PFSK-1 (cell line): Measurements from ENCODE around the gene TEX19.

Source experiments
- FOXP2 ChIP-seq: optimal IDR thresholded peaks from 2 replicates; pipeline ENCODE3; 2011; ENCODE audit warnings: borderline replicate concordance, control low read depth, inconsistent platforms; ENCODE audit not compliant: insufficient read depth; ENCODE audit errors: extremely low read length, extremely low read depth
- POLR2AphosphoS5 ChIP-seq: IDR thresholded peaks from 2 replicates; pipeline ENCODE4 v1.6.1; 2012; ENCODE audit warnings: low read depth, mild to moderate bottlenecking, control low read depth, low read length, moderate library complexity
- SIN3A ChIP-seq: IDR thresholded peaks from 2 replicates; pipeline ENCODE4 v1.6.1; 2012; ENCODE audit warnings: mild to moderate bottlenecking, low read length, moderate library complexity, borderline replicate concordance; ENCODE audit not compliant: insufficient read depth
- TAF1 ChIP-seq: IDR thresholded peaks from 2 replicates; pipeline ENCODE4 v1.6.1; 2012; ENCODE audit warnings: low read length, control low read depth, borderline replicate concordance; ENCODE audit not compliant: insufficient read depth
- TF ChIP-seq, protein P1 (sequence below), 2 experiments: IDR thresholded peaks; 2 replicates each; pipeline versions ENCODE4 v1.6.1 to v1.8.0; 2011 to 2012; ENCODE audit warnings: low read depth in 2 of 2, low read length in 2 of 2, control low read depth in 1 of 2, inconsistent platforms in 1 of 2, mild to moderate bottlenecking in 1 of 2, moderate library complexity in 1 of 2; ENCODE audit not compliant: insufficient read depth in 1 of 2

TEX19 gene

DNA sequence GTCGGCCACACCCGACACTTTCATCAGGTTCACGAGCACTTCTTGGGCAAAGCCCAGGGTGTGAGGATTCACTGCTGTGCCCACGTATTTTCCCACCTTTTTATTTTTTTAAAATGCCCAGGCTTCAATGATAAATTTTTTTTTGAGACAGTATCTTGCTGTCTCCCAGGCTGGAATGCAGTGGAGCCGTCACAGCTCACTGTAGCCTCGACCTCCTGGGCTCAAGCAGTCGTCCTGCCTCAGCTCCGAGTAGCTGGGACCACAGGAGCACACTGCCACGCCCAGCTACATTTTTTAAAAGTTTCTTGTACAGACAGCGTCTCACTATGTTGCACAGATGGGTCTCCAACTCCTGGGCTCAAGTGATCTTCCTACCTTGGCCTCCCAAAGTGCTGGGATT lies 30.3 kb downstream of the TEX19 start:
- TF ChIP-seq, protein P1, sequence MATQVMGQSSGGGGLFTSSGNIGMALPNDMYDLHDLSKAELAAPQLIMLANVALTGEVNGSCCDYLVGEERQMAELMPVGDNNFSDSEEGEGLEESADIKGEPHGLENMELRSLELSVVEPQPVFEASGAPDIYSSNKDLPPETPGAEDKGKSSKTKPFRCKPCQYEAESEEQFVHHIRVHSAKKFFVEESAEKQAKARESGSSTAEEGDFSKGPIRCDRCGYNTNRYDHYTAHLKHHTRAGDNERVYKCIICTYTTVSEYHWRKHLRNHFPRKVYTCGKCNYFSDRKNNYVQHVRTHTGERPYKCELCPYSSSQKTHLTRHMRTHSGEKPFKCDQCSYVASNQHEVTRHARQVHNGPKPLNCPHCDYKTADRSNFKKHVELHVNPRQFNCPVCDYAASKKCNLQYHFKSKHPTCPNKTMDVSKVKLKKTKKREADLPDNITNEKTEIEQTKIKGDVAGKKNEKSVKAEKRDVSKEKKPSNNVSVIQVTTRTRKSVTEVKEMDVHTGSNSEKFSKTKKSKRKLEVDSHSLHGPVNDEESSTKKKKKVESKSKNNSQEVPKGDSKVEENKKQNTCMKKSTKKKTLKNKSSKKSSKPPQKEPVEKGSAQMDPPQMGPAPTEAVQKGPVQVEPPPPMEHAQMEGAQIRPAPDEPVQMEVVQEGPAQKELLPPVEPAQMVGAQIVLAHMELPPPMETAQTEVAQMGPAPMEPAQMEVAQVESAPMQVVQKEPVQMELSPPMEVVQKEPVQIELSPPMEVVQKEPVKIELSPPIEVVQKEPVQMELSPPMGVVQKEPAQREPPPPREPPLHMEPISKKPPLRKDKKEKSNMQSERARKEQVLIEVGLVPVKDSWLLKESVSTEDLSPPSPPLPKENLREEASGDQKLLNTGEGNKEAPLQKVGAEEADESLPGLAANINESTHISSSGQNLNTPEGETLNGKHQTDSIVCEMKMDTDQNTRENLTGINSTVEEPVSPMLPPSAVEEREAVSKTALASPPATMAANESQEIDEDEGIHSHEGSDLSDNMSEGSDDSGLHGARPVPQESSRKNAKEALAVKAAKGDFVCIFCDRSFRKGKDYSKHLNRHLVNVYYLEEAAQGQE (IDR thresholded peaks at IDR 0.05; ENCODE audit: insufficient read depth in 1 of 2, low read depth in 2 of 2, low read length in 2 of 2) = no peak
- TF ChIP-seq POLR2AphosphoS5 (no peak), FOXP2 (no peak), TAF1 (no peak), SIN3A (no peak)

DNA sequence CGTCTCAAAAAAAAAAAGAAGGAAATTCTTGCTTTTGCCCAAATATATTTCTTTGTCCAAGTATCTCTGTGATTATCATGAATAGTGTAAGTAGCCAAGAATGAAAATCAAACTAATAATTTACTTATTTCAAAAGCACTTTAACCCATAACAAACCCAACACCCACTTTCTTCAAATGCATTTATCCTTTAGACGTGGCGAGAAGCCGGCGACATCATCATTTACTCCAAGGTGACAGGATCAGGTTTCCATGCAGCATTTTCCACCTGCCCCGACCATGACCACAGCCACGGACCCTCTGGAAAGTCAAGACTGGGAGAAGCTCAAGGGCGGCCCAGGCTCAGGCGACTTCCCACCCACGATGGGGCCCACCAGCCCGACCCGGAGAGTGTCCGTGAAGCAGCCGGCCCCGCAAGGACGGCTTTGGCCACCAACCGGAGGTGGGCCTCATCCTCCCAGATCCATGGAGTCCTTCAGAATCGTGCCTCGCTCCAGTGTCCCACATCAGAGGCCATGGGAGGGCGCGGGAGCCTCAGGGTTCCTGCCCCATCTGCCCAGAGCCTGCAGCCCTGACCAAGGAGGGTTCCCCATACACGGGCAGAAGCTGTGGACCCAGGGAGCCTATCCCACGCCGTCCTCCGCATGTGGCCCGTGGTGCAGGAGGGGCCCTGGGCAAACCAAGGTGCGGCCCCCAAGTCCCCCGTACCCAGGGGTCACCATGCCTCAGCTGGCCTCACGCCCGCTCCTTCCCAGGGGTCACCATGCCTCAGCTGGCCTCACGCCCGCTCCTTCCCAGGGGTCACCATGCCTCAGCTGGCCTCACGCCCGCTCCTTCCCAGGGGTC lies 31.2 kb downstream of the TEX19 start:
- TF ChIP-seq SIN3A = no peak
- TF ChIP-seq POLR2AphosphoS5 = no peak
- TF ChIP-seq TAF1 = no peak
- TF ChIP-seq, protein P1 (IDR thresholded peaks at IDR 0.05; ENCODE audit: insufficient read depth in 1 of 2, low read depth in 2 of 2, low read length in 2 of 2) = no peak
- TF ChIP-seq FOXP2 = no peak

DNA sequence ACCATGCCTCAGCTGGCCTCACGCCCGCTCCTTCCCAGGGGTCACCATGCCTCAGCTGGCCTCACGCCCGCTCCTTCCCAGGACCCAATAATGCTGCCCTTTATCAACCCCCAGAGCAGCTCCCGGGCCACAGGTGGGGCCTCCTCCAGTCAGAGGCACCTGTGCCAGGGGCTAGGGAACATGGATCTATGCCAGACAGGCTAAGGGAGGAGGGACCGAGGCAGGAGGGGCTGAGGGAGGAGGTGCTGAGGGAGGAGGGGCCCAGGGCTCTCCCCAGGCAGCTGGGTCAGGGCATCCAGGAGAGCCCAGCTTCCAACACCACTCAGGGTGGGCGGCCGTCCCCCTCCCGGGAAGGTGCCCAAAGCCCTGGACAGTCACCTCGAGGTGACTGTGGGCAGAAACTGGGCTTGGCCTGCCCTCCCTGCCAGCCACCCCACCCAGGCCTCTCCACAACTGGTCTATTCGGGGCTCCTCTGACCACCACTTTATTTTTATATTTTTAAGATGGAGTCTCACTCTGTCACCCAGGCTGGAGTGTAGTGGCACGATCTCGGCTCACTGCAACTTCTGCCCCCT lies 31.9 kb downstream of the TEX19 start:
- TF ChIP-seq POLR2AphosphoS5 (no peak), SIN3A (no peak)
- TF ChIP-seq, protein P1 (IDR thresholded peaks at IDR 0.05; ENCODE audit: insufficient read depth in 1 of 2, low read depth in 2 of 2, low read length in 2 of 2) = no peak

DNA sequence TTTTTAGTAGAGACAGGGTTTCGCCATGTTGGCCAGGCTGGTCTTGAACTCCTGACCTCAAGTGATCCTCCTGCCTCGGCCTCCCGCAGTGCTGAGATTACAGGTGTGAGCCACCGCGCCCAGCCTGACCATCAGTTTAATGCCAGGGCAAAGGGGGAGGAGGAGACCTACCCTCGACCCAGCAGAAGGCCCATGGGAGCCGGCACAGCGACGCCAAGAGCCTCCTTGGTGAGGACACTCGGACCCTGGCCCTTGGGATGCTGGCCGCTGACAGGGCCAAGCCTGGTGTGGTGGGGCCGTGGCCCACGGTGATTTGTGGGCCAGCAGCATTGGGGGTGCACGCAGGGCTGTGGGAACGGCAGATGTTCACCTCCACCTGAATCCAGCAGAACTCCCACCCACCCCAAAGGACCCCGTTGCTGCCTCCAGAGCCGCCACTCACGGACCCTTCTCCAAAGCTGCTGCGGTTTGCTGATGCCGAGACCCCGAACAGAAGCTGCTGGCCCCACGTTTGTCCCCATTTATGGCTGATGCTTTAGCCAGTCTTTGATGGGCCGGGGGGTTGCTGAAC lies 32.5 kb downstream of the TEX19 start:
- TF ChIP-seq FOXP2 = no peak
- TF ChIP-seq POLR2AphosphoS5 = no peak
- no peak for TF ChIP-seq TAF1
- TF ChIP-seq, protein P1 (IDR thresholded peaks at IDR 0.05; ENCODE audit: insufficient read depth in 1 of 2, low read depth in 2 of 2, low read length in 2 of 2) = no peak
- no peak for TF ChIP-seq SIN3A
